Stimulated activated CD4-positive, alpha-beta T cell treated with anti-CD3 and anti-CD28 coated beads, Interleukin-2, amount 100 ng/mL, for 48 hours (primary cell): Measurements from ENCODE around the gene RAPGEF5.

Source experiments
- DNase-seq, 2 donors: peaks; one replicate each; pipeline ENCODE4 v3.0.0-alpha.2; 2020

Gene RAPGEF5

GRCh38 chr7:22255834-22256233, 101.1 kb downstream of the RAPGEF5 start:
- DNase-seq: no peak

- no peak for DNase-seq
Measured at GRCh38 chr7:22255342-22255741, 101.6 kb downstream of the RAPGEF5 start.

GRCh38 chr7:22252936-22253536, 103.9 kb downstream of the RAPGEF5 start:
- no peak for DNase-seq

GRCh38 chr7:22252016-22252415, 104.9 kb downstream of the RAPGEF5 start:
- DNase-seq: no peak

- DNase-seq: no peak
Measured at GRCh38 chr7:22251281-22251680, 105.7 kb downstream of the RAPGEF5 start.

- no peak for DNase-seq
Measured at GRCh38 chr7:22250390-22250789, 106.6 kb downstream of the RAPGEF5 start.

- no peak for DNase-seq
Measured at GRCh38 chr7:22248111-22248809, 108.7 kb downstream of the RAPGEF5 start.

GRCh38 chr7:22241805-22242390, 115.1 kb downstream of the RAPGEF5 start:
- DNase-seq: no peak

GRCh38 chr7:22240904-22241571, 115.9 kb downstream of the RAPGEF5 start:
- no peak for DNase-seq

- DNase-seq: no peak
Measured at GRCh38 chr7:22238354-22239311, 118.3 kb downstream of the RAPGEF5 start.

GRCh38 chr7:22235134-22235533, 121.8 kb downstream of the RAPGEF5 start:
- DNase-seq: no peak

- no peak for DNase-seq
Measured at GRCh38 chr7:22234227-22234626, 122.7 kb downstream of the RAPGEF5 start.

- no peak for DNase-seq
Measured at GRCh38 chr7:22231806-22232205, 125.1 kb downstream of the RAPGEF5 start.

GRCh38 chr7:22231141-22231540, 125.8 kb downstream of the RAPGEF5 start:
- DNase-seq: no peak

GRCh38 chr7:22230238-22230637, 126.7 kb downstream of the RAPGEF5 start:
- no peak for DNase-seq

GRCh38 chr7:22229148-22229547, 127.8 kb downstream of the RAPGEF5 start:
- DNase-seq: no peak

- no peak for DNase-seq
Measured at GRCh38 chr7:22223807-22224206, 133.1 kb downstream of the RAPGEF5 start.

- DNase-seq: no peak
Measured at GRCh38 chr7:22220941-22221340, 136.0 kb downstream of the RAPGEF5 start.

- no peak for DNase-seq
Measured at GRCh38 chr7:22219739-22220493, 137.0 kb downstream of the RAPGEF5 start.

GRCh38 chr7:22219036-22219435, 137.9 kb downstream of the RAPGEF5 start:
- DNase-seq: no peak

- DNase-seq: no peak
Measured at GRCh38 chr7:22216832-22217475, 140.0 kb downstream of the RAPGEF5 start.
